HG03097 (cell line): Measurements from ENCODE around the gene UROC1.

ENCODE experiments used
- ATAC-seq: cut with Tn5 transposase; IDR thresholded peaks from one replicate; pipeline ENCODE4 v1.9.1; 2021; ENCODE audit not compliant: unreplicated experiment, low FRiP score

Gene UROC1

DNA sequence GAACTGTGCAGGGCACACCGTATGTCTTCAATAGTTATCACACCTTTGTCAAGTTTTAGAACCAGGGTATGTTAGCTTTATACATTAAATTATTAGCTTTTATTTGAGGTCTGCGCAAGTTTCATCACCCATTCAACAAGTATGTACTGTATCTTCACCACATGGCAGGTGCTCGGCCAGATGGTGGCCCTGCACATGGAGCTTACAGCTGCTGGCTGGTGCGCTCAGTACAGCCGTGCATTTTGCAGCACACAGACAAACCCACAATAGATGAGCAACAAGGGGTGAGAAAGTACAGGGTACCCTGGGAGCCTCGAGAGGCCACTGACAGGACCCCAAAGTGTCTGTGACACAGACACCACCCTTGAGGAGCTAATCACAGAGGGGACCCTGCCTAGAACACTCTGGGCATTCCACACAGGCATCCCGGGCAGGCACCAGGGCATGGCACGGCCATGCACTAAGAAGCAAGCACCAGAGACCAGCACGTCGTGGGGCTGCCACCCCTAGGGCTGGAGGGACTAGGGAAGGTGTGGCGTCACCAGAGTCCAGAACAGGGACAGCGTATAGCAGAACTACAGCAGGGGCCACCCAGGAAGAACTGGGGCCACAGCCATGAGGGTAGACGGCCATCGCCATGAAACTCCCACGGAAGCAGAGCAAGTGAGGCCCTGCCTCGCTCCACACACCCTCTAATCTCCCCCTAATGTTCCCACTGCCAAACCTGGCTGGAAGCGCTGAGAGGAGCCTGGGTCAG lies 69.3 kb downstream of the UROC1 start:
- no peak for ATAC-seq

DNA sequence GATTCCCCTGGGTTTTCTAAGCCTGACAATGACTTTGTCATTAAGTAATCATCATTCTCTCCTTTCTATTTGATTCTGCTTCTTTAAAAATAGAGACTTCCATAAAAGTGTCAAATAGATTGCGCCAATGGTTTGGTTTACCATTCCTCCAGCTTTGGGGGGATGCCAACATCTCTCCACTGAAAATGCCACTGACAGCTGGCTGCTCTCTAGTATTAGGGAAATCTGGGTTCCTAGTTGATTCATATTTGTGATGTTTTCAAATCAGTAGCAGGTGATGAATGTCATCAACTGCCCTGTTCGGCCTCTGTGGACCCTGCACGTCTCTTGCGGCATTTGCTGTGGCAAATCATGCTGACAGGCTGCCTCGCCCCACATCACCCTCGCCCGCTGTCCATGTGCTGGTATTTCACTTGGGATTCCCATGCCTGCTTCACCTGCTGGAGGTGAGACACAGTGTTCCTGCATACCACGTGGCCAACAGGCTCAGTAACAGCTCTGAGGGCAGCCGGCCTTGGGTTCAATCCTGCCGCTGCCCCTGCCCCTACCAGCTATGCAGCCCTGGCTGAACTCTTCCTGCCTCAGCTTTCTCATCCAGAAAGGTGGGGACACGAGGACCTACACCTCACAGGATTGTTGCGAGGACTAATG lies 70.0 kb downstream of the UROC1 start:
- no peak for ATAC-seq

GRCh38 chr3:126446791-126447190 lies 70.8 kb downstream of the UROC1 start:
- ATAC-seq: no peak

DNA sequence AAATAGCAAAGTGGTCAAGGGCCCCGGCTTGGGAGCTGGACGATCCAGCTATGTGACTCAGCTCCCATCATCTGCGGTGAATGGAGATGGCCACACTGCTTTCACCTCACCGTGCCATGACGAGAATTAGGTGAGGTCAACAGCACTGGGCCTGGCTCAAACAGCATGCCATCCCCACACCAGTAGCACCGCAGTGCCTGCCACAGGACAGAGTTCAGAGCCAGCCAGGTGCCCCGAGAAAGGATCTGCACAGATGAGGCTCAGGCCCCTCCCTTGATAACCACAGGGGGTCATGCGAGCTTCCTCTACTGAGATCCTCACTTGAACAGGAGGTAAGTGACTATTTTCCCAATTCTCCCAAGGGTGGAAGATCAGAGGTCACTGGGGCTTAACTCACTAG lies 71.3 kb downstream of the UROC1 start:
- no peak for ATAC-seq

DNA sequence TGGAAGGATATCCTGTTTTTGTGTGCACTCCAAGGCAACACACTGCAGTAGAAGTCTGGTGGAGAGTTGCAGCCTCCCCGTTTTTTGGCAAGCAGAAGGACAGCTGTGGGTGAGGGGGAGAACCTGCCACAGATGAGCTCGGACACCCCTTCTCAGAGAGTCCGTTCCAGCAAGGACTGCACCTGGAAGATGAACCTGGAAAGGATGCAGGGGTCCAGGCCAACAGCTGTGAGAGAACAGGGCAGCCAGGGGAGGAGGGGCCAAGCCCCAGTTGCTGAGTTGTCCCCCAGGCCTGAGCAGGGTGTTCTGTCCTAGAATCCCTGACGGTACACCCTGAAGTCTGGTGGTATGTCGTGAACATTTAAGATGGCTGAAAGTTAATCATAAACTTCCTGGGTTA lies 72.1 kb downstream of the UROC1 start:
- ATAC-seq: no peak

- ATAC-seq: no peak
Measured at GRCh38 chr3:126442856-126443242, 74.7 kb downstream of the UROC1 start.

DNA sequence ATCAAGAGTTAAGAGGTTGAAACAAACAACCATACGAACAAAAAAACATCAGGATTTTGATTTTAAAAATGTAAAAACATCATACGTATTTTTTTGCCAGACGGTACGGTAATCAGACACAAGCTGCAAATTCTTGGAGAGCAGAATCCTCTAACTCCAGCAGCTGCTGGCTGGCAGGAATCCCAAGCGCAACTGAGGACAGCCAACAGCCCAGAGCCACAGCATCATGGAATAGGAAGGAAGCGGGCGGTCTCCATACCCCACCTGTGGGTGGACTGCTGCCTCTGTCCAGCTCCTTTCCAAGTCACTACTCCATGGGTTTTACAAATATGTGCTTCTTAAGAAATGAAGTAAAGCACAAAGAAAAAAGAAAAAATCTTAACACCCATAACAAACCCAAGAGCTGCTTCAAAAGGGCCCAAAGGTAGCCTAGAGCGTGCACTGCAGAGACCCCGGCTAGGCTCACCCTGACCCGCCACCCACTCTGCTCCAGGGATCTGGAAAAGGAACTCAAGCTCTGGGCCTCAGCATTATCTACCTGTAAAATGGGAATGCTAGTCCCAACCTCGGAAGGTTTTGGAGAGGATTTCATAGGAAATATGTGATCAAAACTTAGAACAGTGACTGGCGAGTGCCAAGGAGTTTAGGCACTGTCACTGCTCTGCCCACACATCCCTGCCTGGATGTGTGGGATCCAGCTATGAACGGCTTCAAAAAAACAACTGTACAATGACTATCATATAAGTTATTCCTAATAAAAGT lies 75.3 kb downstream of the UROC1 start:
- ATAC-seq: no peak

DNA sequence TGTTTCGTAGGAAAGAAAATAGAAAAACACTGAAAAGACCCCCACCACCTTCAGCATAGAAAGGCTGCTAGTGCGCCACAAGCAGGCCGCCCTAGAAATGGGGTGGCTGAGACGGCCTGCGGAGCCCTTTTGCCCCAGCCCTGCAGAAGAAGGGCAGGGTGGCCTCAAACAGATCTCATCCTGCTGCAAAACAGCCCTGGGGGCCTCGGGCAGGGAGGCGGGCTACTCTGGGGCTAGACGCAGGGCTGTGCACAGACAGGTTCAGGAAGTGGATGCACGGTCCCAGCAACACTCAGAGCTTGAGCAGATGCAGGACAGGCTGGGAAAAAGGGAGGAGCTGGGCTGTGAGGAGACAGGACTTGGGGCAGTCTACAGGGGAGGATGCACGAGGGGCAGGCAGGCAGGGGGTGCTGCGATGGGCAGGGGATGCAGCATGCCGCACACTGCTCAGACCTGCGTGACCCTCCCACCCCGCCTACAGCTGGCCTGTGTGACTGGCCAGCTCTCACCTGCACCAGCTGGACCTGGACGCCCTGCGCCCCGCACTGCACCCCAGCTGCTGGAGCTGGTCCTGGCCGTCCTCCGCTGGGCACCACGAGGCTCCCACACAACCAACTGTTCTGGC lies 76.2 kb downstream of the UROC1 start:
- ATAC-seq: no peak

DNA sequence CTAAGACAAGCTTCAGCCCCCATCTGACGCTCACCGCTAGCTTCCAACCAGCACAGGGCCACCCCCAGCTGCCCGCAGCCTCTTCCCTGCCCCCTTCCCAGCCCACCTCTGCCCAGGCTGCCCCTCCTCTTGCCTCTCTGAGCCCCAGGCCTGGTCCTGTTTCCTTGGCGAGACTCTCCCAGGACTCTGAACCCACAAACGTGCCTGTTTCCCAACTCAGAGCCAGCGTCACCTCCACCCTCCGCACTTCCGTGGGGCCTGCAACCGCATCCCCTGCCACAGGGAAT lies 76.9 kb downstream of the UROC1 start:
- no peak for ATAC-seq

DNA sequence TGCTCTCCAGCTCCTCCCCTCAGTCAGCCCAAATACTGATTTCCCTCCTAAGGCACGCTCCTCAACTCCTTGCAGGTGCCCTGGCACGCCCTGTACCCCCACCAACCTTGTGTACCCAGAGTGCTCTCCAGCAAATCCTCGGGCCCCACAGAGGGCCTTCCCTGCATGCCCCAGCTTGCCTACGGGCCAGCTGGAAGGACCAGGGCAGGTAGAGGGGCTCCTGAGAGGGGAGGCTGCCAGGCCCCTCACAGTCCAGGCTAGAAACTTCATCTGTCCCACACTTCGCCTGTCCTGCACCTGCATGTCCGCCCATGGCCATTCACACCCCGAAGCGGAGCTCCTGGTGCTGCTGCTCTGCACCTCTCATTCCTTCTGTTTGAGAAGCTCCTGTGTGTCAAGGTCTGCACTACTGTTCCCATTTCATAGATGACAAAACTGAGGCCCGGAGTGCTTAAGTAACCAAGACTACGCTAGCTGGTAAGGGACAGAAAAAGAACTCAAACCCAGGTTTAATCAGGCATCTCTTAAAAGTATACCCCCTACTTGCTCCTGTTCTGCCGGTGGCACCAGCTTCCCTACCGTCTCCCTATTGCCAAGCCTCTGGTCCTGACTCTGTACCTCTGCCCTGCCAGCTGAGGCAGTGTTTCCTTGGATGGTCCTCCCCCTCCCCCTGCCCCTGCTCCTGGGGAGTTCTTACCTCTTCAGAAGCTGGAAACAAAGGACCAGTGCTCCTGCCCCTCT lies 77.4 kb downstream of the UROC1 start:
- ATAC-seq: no peak

GRCh38 chr3:126439346-126439967 lies 78.1 kb downstream of the UROC1 start:
- ATAC-seq: no peak

DNA sequence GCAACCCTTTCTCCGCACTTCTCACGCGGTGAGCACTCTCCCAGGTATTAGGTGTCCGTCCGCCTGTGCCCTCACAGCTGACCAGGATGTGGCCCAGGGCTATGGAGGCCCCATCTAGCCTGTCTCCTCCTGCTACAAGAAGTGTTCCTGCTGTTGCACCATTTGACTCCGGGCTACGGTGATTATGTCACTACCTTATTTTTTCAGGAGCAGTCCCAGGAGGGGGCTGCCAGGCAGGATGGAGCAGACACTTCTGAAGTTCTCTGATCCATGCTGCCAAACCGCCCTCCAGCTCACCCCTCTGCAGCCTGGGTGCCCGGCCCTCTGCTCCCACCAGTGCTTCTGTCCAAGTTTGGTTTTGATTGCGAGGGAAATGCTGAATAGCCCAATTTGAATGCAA lies 78.8 kb downstream of the UROC1 start:
- ATAC-seq: no peak

DNA sequence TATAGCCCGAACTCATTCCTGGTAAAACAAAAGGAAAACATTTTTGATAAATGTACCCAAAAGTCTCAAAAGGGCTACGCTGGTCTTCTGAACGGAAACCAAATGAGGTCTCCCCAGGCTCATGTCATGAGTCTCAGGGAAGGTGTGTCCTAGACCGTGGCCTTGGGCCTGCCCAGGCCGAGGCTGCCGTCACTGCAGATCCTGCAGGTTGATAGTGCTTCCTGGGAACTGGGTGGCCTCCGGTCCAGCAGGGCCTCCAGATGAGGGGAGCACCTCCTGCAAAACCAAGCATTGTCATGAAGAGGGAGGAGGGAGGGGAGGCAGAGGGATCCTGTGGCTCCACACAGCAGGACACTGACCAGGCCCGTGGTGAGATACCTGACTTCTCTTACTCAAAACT lies 79.4 kb downstream of the UROC1 start:
- ATAC-seq: no peak

- no peak for ATAC-seq
Measured at GRCh38 chr3:126436826-126437717, 80.5 kb downstream of the UROC1 start.

- no peak for ATAC-seq
Measured at GRCh38 chr3:126435456-126436315, 81.9 kb downstream of the UROC1 start.

DNA sequence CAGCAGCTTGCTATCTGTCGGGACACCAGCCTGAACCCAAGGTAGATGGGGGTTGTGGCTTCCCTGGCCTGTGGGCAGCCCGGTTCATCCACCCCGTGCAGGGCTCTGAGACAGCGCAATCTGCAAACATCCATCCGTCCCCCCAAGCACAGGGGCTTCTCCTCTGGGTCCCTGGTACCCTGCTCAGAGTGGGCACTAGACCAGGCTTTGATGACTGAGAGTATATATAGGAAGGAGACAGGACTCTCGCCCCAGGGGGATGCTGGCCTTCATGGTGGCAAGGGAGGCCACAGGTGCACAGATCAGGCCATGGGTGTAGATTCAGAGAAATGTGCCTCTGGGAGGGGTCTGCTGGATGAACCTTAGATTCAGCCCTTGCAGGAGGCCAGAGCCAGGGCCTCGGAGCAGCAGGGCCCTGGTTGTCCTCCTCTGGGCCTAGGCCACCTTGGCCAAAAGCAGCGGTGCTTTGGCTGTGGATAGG lies 82.6 kb downstream of the UROC1 start:
- no peak for ATAC-seq

DNA sequence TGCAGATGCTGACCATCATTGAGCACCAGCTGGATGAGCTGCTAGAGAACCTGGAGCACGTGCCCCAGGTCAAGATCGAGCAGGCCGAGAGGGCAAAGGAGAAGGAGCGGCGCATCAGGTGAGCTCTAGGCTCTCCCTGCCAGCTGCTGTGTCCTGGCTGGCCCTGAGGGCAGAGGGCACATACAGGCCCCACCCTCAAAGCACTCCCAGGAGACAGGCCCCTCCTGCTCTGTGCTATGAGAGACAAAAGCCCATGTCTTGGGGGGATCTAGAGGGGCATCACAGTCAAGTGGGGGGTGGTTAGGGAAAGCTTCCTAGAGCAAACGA lies 83.3 kb downstream of the UROC1 start:
- no peak for ATAC-seq

DNA sequence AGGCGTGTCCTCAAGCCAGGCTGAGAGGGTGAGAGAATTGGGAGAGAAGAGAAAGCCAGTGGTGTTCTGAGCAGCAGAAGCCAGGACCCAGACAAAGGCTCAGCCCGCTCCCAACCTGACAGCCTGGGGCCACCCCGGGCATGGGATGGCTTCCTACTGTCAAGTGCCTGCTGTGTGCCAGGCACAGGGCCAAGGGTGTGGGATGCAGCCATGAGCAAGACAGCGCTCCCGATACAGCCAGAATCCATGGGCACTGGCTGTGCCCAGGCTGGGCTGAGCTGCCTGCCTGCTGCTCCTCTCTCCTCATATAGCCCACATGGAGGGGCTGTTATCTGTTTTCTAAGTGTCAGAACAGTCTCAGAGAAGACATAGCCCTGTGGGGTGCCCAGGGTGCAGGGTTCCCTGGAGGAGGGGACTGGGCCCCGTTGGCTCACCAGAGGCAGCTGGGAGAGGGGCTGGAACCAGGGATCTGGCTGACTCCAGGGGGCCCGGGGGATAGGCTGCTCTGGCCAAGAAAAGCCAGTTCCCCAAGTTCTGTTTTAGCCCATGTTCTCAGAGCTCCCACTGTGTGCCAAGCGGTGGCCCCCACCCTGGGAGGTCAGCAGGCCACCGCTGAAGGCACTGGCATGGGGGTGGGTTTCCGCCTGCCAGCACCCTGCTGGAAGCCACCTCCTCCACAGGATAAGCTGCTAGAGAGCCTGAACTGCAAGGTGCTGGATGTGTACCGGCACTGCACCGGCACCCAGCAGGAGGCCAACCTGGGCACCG lies 83.9 kb downstream of the UROC1 start:
- no peak for ATAC-seq
